ENCODE results near the gene IFITM10.
"Not testable (repeated sequence)": the region's sequence is repeated elsewhere in the genome, so short reads cannot be mapped to it uniquely, and the experiment has no call there.

IFITM10 gene

GRCh38 chr11:1683904-1684572, 66.4 kb downstream of the IFITM10 start:
- POLR2A ChIA-PET; DNase-seq (ENCODE audit: extremely low spot score): not testable (repeated sequence)
- CTCF ChIA-PET = interaction anchor here (1.3 kb wide), 1 partner anchor 466 kb away, joined by 3 read pairs; no protein-coding TSS in a partner anchor

GRCh38 chr11:1683216-1683615, 67.2 kb downstream of the IFITM10 start:
- CTCF ChIA-PET = interaction anchor here (1.3 to 5.3 kb wide), 3 partner anchors 9 to 467 kb away, joined by 3 to 51 read pairs (median 4); no protein-coding TSS in a partner anchor
- POLR2A ChIA-PET; DNase-seq (ENCODE audit: extremely low spot score): not testable (repeated sequence)

All from GM10248 (cell line).